HepG2 (cell line): Measurements from ENCODE around the gene APOA1. TPM values are rescaled to one million over a fixed set of nuclear protein-coding genes. Genes with fewer than 3 reads are reported as not detected.

ENCODE experiments used
- CBX5 ChIP-seq: sonication (generic); formaldehyde crosslinking; IDR thresholded peaks from 2 replicates; pipeline ENCODE4 v1.4.0; 2020; ENCODE audit warnings: missing genetic modification reagents, borderline replicate concordance
- DR1 ChIP-seq: sonication (generic); formaldehyde crosslinking; IDR thresholded peaks from 2 replicates; pipeline ENCODE4 v1.8.0; 2021; ENCODE audit warnings: mild to moderate bottlenecking, missing genetic modification reagents, inconsistent platforms
- EED ChIP-seq: sonication (generic); formaldehyde crosslinking; IDR thresholded peaks from 2 replicates; pipeline ENCODE4 v1.5.0; 2020; ENCODE audit warnings: mild to moderate bottlenecking, missing genetic modification reagents
- FOXK1 ChIP-seq: sonication (generic); formaldehyde crosslinking; IDR thresholded peaks from 2 replicates; pipeline ENCODE4 v1.4.0; 2020; ENCODE audit warnings: low read depth, missing genetic modification reagents, borderline replicate concordance
- ISL2 ChIP-seq: sonication (generic); formaldehyde crosslinking; IDR thresholded peaks from 2 replicates; pipeline ENCODE4 v1.5.0; 2020; ENCODE audit warnings: missing genetic modification reagents
- KDM1A ChIP-seq: IDR thresholded peaks from 2 replicates; pipeline ENCODE4 v1.6.1; 2016; ENCODE audit warnings: missing compliant biosample characterization
- MTA1 ChIP-seq: sonication (generic); formaldehyde crosslinking; IDR thresholded peaks from 2 replicates; pipeline ENCODE4 v1.4.0; 2020; ENCODE audit warnings: missing genetic modification reagents, mild to moderate bottlenecking, borderline replicate concordance
- NR2F1 ChIP-seq, 2 experiments: fragments of 450-650 bp in 1 of 2; formaldehyde crosslinking in 1 of 2; IDR thresholded peaks; 2 replicates each; pipeline versions ENCODE4 v1.5.0 to v1.6.1; 2016 to 2020; ENCODE audit warnings: mild to moderate bottlenecking in 1 of 2, missing compliant biosample characterization in 1 of 2, missing genetic modification reagents in 1 of 2, moderate library complexity in 1 of 2
- POLR2G ChIP-seq: fragments of 200-400 bp; formaldehyde crosslinking; IDR thresholded peaks from 2 replicates; pipeline ENCODE4 v1.6.1; 2018; ENCODE audit warnings: mild to moderate bottlenecking, low read depth, low read length, moderate library complexity
- PRPF4 ChIP-seq: fragments of 200-400 bp; formaldehyde crosslinking; IDR thresholded peaks from 2 replicates; pipeline ENCODE4 v1.6.1; 2016; ENCODE audit warnings: low read length, low read depth; ENCODE audit not compliant: poor library complexity, severe bottlenecking
- RFXANK ChIP-seq: IDR thresholded peaks from 2 replicates; pipeline ENCODE4 v1.6.1; 2016
- TBP ChIP-seq: sonication (generic); formaldehyde crosslinking; IDR thresholded peaks from 2 replicates; pipeline ENCODE4 v1.5.0; 2020; ENCODE audit warnings: missing genetic modification reagents
- ZNF44 ChIP-seq: sonication (generic); formaldehyde crosslinking; IDR thresholded peaks from 2 replicates; pipeline ENCODE4 v1.5.1; 2020; ENCODE audit warnings: mild to moderate bottlenecking, missing genetic modification reagents
- ZNF530 ChIP-seq: sonication (generic); formaldehyde crosslinking; IDR thresholded peaks from 2 replicates; pipeline ENCODE4 v1.5.0; 2020; ENCODE audit warnings: low read depth, mild to moderate bottlenecking, missing genetic modification reagents
- ZNF598 ChIP-seq: sonication (generic); formaldehyde crosslinking; IDR thresholded peaks from 2 replicates; pipeline ENCODE4 v1.5.1; 2020; ENCODE audit warnings: mild to moderate bottlenecking, missing genetic modification reagents, borderline replicate concordance
- ZNF850 ChIP-seq: sonication (generic); formaldehyde crosslinking; conservative IDR thresholded peaks from 2 replicates; pipeline ENCODE4 v1.9.0; 2021; ENCODE audit warnings: mild to moderate bottlenecking, missing genetic modification reagents
- ZSCAN25 ChIP-seq: sonication (generic); formaldehyde crosslinking; IDR thresholded peaks from 2 replicates; pipeline ENCODE4 v1.8.0; 2022; ENCODE audit warnings: mild to moderate bottlenecking, missing genetic modification reagents
- polyA plus RNA-seq, 8 experiments: library from polyadenylated mRNA; depleted of rRNA in 3 of 8; stranded (reverse) in 7 of 8; unstranded in 1 of 8; fragments of >200 nt; fragmentation: Illumina TruSeq in 4 of 8; extraction: Trizol in 4 of 8; gene quantifications; 2 replicates each; pipeline versions ENCODE4 v1.2.1 to v1.2.3, GENCODE V29; 2011 to 2016; ENCODE audit warnings: low read depth in 4 of 8, missing spikeins in 1 of 8, mixed read lengths in 1 of 8; ENCODE audit not compliant: insufficient read depth in 1 of 8
- total RNA-seq, 5 experiments: library from RNA; depleted of rRNA; stranded (reverse); fragments of >200 nt; fragmentation: Illumina TruSeq; extraction: Trizol; gene quantifications; 2 replicates each; pipeline ENCODE4 v1.2.3, GENCODE V29; 2016; ENCODE audit warnings: low read depth in 1 of 5
- TF ChIP-seq, protein P1 (sequence below), 2 experiments: sonication (generic) in 1 of 2; formaldehyde crosslinking in 1 of 2; IDR thresholded peaks; 2 replicates each; pipeline versions ENCODE4 v1.5.1 to v1.6.1; 2011 to 2020; ENCODE audit warnings: borderline replicate concordance in 1 of 2, low read depth in 1 of 2, low read length in 1 of 2, mild to moderate bottlenecking in 1 of 2, missing genetic modification reagents in 1 of 2, moderate library complexity in 1 of 2
- TF ChIP-seq, protein P2 (sequence below): sonication (generic); formaldehyde crosslinking; IDR thresholded peaks from 2 replicates; pipeline ENCODE4 v1.5.1; 2020; ENCODE audit warnings: mild to moderate bottlenecking, missing genetic modification reagents, moderate library complexity
- TF ChIP-seq, protein P3 (sequence below): sonication (generic); formaldehyde crosslinking; IDR thresholded peaks from 2 replicates; pipeline ENCODE4 v1.5.0; 2020; ENCODE audit warnings: mild to moderate bottlenecking, missing genetic modification reagents, borderline replicate concordance

APOA1 gene
- total and polyA plus RNA-seq, 2 of the 13 experiments (the other 11 are each of a cell fraction or from before 2014, with no cell fraction given): 1,973 to 5,485 TPM

DNA sequence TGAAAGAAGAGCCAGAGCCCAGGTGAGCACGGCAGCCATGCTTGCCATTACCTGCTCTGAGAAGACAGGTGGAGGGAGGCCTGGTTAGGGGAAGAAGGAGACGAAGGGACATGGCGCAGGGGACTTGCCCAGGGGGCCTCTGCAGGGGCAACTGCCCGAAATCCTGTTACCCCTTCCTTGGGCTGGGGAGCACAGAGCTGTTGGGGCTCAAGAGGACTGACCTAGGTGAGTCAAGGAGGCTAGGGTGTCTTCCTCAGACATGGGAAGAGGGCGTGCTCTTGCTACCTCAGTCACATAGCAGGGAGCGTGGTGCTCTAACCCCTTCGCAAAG lies 45.6 kb downstream of the APOA1 start, which contains the start of gene APOA5 (continued):
- TF ChIP-seq MTA1 (no peak), ZNF850 (CRISPR knock-in tag) (0 out of 2 replicates have a peak, but pooled peaks have one; percentile 39), TBP (CRISPR knock-in tag) (no peak), POLR2G (peak; percentile 30; the same call in 1 of the 2 replicates), PRPF4 (no peak), ZNF530 (CRISPR knock-in tag) (no peak), ZNF44 (no peak), ZNF598 (CRISPR knock-in tag) (no peak), ISL2 (no peak), ZSCAN25 (no peak), RFXANK (CRISPR knock-in tag) (no peak), CBX5 (CRISPR knock-in tag) (no peak), FOXK1 (CRISPR knock-in tag) (no peak), KDM1A (CRISPR knock-in tag) (no peak), DR1 (CRISPR knock-in tag) (no peak), EED (CRISPR knock-in tag) (0 out of 2 replicates have a peak, but pooled peaks have one; percentile 4), NR2F1 (CRISPR knock-in tag; IDR thresholded peaks at IDR 0.05) (no peak)
- TF ChIP-seq, protein P1, sequence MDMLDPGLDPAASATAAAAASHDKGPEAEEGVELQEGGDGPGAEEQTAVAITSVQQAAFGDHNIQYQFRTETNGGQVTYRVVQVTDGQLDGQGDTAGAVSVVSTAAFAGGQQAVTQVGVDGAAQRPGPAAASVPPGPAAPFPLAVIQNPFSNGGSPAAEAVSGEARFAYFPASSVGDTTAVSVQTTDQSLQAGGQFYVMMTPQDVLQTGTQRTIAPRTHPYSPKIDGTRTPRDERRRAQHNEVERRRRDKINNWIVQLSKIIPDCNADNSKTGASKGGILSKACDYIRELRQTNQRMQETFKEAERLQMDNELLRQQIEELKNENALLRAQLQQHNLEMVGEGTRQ (IDR thresholded peaks at IDR 0.05; ENCODE audit: low read depth, low read length): no peak
- TF ChIP-seq, protein P1 (CRISPR knock-in tag; IDR thresholded peaks at IDR 0.05; ENCODE audit: borderline replicate concordance): no peak
- TF ChIP-seq, protein P2, sequence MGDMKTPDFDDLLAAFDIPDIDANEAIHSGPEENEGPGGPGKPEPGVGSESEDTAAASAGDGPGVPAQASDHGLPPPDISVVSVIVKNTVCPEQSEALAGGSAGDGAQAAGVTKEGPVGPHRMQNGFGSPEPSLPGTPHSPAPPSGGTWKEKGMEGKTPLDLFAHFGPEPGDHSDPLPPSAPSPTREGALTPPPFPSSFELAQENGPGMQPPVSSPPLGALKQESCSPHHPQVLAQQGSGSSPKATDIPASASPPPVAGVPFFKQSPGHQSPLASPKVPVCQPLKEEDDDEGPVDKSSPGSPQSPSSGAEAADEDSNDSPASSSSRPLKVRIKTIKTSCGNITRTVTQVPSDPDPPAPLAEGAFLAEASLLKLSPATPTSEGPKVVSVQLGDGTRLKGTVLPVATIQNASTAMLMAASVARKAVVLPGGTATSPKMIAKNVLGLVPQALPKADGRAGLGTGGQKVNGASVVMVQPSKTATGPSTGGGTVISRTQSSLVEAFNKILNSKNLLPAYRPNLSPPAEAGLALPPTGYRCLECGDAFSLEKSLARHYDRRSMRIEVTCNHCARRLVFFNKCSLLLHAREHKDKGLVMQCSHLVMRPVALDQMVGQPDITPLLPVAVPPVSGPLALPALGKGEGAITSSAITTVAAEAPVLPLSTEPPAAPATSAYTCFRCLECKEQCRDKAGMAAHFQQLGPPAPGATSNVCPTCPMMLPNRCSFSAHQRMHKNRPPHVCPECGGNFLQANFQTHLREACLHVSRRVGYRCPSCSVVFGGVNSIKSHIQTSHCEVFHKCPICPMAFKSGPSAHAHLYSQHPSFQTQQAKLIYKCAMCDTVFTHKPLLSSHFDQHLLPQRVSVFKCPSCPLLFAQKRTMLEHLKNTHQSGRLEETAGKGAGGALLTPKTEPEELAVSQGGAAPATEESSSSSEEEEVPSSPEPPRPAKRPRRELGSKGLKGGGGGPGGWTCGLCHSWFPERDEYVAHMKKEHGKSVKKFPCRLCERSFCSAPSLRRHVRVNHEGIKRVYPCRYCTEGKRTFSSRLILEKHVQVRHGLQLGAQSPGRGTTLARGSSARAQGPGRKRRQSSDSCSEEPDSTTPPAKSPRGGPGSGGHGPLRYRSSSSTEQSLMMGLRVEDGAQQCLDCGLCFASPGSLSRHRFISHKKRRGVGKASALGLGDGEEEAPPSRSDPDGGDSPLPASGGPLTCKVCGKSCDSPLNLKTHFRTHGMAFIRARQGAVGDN: peak; percentile 16; the same call in 1 of the 2 replicates
- TF ChIP-seq, protein P3, sequence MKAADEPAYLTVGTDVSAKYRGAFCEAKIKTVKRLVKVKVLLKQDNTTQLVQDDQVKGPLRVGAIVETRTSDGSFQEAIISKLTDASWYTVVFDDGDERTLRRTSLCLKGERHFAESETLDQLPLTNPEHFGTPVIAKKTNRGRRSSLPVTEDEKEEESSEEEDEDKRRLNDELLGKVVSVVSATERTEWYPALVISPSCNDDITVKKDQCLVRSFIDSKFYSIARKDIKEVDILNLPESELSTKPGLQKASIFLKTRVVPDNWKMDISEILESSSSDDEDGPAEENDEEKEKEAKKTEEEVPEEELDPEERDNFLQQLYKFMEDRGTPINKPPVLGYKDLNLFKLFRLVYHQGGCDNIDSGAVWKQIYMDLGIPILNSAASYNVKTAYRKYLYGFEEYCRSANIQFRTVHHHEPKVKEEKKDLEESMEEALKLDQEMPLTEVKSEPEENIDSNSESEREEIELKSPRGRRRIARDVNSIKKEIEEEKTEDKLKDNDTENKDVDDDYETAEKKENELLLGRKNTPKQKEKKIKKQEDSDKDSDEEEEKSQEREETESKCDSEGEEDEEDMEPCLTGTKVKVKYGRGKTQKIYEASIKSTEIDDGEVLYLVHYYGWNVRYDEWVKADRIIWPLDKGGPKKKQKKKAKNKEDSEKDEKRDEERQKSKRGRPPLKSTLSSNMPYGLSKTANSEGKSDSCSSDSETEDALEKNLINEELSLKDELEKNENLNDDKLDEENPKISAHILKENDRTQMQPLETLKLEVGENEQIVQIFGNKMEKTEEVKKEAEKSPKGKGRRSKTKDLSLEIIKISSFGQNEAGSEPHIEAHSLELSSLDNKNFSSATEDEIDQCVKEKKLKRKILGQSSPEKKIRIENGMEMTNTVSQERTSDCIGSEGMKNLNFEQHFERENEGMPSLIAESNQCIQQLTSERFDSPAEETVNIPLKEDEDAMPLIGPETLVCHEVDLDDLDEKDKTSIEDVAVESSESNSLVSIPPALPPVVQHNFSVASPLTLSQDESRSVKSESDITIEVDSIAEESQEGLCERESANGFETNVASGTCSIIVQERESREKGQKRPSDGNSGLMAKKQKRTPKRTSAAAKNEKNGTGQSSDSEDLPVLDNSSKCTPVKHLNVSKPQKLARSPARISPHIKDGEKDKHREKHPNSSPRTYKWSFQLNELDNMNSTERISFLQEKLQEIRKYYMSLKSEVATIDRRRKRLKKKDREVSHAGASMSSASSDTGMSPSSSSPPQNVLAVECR: peak; percentile 11
